Central memory CD8-positive, alpha-beta T cell (primary cell): ENCODE measurements around the gene KRT82.

Source experiments
- ATAC-seq: fragments of 150-1000 bp; cut with Tn5 transposase; replicated peaks from 2 replicates; pipeline ENCODE4 v1.10.0; 2022; ENCODE audit warnings: mild to moderate bottlenecking, moderate FRiP score, moderate number of reproducible peaks; ENCODE audit not compliant: poor library complexity, severe bottlenecking; ENCODE audit errors: extremely low read depth
- DNase-seq, 2 donors: peaks; one replicate each; pipeline ENCODE4 v3.0.0; 2021; ENCODE audit warnings: low spot score in 2 of 2
- H3K27ac Mint-ChIP-seq: one replicate; pipeline ENCODE4 v1.8.0; 2022; ENCODE audit warnings: low read depth, mild to moderate bottlenecking, moderate library complexity, mixed read lengths
- H3K27me3 Mint-ChIP-seq: one replicate; pipeline ENCODE4 v1.8.0; 2022; ENCODE audit warnings: mixed read lengths
- H3K36me3 Mint-ChIP-seq: one replicate; pipeline ENCODE4 v1.8.0; 2022; ENCODE audit warnings: mild to moderate bottlenecking, moderate library complexity, mixed read lengths; ENCODE audit not compliant: insufficient read depth
- H3K4me1 Mint-ChIP-seq: one replicate; pipeline ENCODE4 v1.8.0; 2022; ENCODE audit warnings: mixed read lengths
- H3K4me3 Mint-ChIP-seq: one replicate; pipeline ENCODE4 v1.8.0; 2022; ENCODE audit warnings: mild to moderate bottlenecking, moderate library complexity, mixed read lengths
- H3K9me3 Mint-ChIP-seq: one replicate; pipeline ENCODE4 v1.8.0; 2022; ENCODE audit warnings: mixed read lengths

The KRT82 gene

GRCh38 chr12:52432559-52433207, 26.5 kb upstream of the KRT82 start:
- Mint-ChIP-seq H3K27ac (no peak overlapping the region), H3K4me3 (no peak overlapping the region), H3K36me3 (peaks cover 2% of the 10 kb centered on the region), H3K9me3 (no peaks in the 10 kb centered on the region), H3K4me1 (no peaks in the 10 kb centered on the region), H3K27me3 (peaks cover 94% of the 10 kb centered on the region)
- DNase-seq: no peak
- no peak for ATAC-seq

- DNase-seq (no peak), ATAC-seq (no peak)
- Mint-ChIP-seq H3K27ac (no peak overlapping the region), H3K36me3 (peaks cover 4% of the 10 kb centered on the region), H3K4me1 (no peaks in the 10 kb centered on the region), H3K4me3 (no peak overlapping the region), H3K27me3 (peaks cover 75% of the 10 kb centered on the region), H3K9me3 (no peaks in the 10 kb centered on the region)
These were observed 22.0 kb upstream of the KRT82 start for GRCh38 chr12:52428121-52428520.

- ATAC-seq: no peak
- H3K27me3 Mint-ChIP-seq: peaks cover 75% of the 10 kb centered on the region
These were observed 20.9 kb upstream of the KRT82 start for GRCh38 chr12:52427083-52427482.

GRCh38 chr12:52426034-52426433, 19.9 kb upstream of the KRT82 start:
- H3K27me3 Mint-ChIP-seq: peaks cover 74% of the 10 kb centered on the region
- no peak for DNase-seq
- H3K27ac Mint-ChIP-seq: no peak overlapping the region
- H3K4me1 Mint-ChIP-seq: no peaks in the 10 kb centered on the region
- H3K4me3 Mint-ChIP-seq: no peak overlapping the region
- H3K36me3 Mint-ChIP-seq: peaks cover 4% of the 10 kb centered on the region
- no peaks in the 10 kb centered on the region for H3K9me3 Mint-ChIP-seq
- no peak for ATAC-seq

More at GRCh38 chr12:52427083-52427482, 20.9 kb upstream of the KRT82 start:
- Mint-ChIP-seq H3K27ac (no peak overlapping the region), H3K9me3 (no peaks in the 10 kb centered on the region), H3K4me1 (no peaks in the 10 kb centered on the region), H3K36me3 (peaks cover 4% of the 10 kb centered on the region), H3K4me3 (no peak overlapping the region)
- DNase-seq: no peak

- H3K9me3 Mint-ChIP-seq: no peaks in the 10 kb centered on the region
- DNase-seq (no peak), ATAC-seq (no peak)
- no peak overlapping the region for H3K4me3 Mint-ChIP-seq
- no peaks in the 10 kb centered on the region for H3K4me1 Mint-ChIP-seq
- H3K27me3 Mint-ChIP-seq: peaks cover 69% of the 10 kb centered on the region
- no peak overlapping the region for H3K27ac Mint-ChIP-seq
- H3K36me3 Mint-ChIP-seq: peaks cover 3% of the 10 kb centered on the region
These were observed 19.3 kb upstream of the KRT82 start for GRCh38 chr12:52425466-52425865.

- ATAC-seq (no peak), DNase-seq (no peak)
- no peaks in the 10 kb centered on the region for H3K9me3 Mint-ChIP-seq
- no peak overlapping the region for H3K4me3 Mint-ChIP-seq
- H3K27ac Mint-ChIP-seq: no peak overlapping the region
- H3K36me3 Mint-ChIP-seq: peaks cover 2% of the 10 kb centered on the region
- H3K27me3 Mint-ChIP-seq: peaks cover 53% of the 10 kb centered on the region
- peaks cover 7% of the 10 kb centered on the region for H3K4me1 Mint-ChIP-seq
These were observed 17.7 kb upstream of the KRT82 start for GRCh38 chr12:52423661-52424500.

- Mint-ChIP-seq H3K4me1 (peaks cover 7% of the 10 kb centered on the region), H3K36me3 (peaks cover 2% of the 10 kb centered on the region), H3K27ac (no peak overlapping the region), H3K27me3 (peaks cover 45% of the 10 kb centered on the region), H3K4me3 (no peak overlapping the region), H3K9me3 (no peaks in the 10 kb centered on the region)
- DNase-seq (no peak), ATAC-seq (no peak)
These were observed 16.9 kb upstream of the KRT82 start for GRCh38 chr12:52423035-52423434.

GRCh38 chr12:52419656-52420055, 13.5 kb upstream of the KRT82 start:
- H3K36me3 Mint-ChIP-seq: no peaks in the 10 kb centered on the region
- ATAC-seq: no peak
- no peaks in the 10 kb centered on the region for H3K9me3 Mint-ChIP-seq

GRCh38 chr12:52418576-52419110, 12.5 kb upstream of the KRT82 start:
- H3K9me3 Mint-ChIP-seq: no peaks in the 10 kb centered on the region
- H3K27ac Mint-ChIP-seq: no peak overlapping the region

More at GRCh38 chr12:52419656-52420055, 13.5 kb upstream of the KRT82 start:
- H3K27ac Mint-ChIP-seq: no peak overlapping the region
- peaks cover 7% of the 10 kb centered on the region for H3K4me1 Mint-ChIP-seq
- no peak for DNase-seq
- peaks cover 51% of the 10 kb centered on the region for H3K27me3 Mint-ChIP-seq
- no peak overlapping the region for H3K4me3 Mint-ChIP-seq

GRCh38 chr12:52417740-52418139, 11.6 kb upstream of the KRT82 start:
- H3K9me3 Mint-ChIP-seq: no peaks in the 10 kb centered on the region
- ATAC-seq: no peak

More at GRCh38 chr12:52418576-52419110, 12.5 kb upstream of the KRT82 start:
- Mint-ChIP-seq H3K4me3 (no peak overlapping the region), H3K4me1 (peaks cover 7% of the 10 kb centered on the region), H3K36me3 (no peaks in the 10 kb centered on the region), H3K27me3 (peaks cover 42% of the 10 kb centered on the region)
- no peak for ATAC-seq
- no peak for DNase-seq

GRCh38 chr12:52416795-52417194, 10.7 kb upstream of the KRT82 start:
- ATAC-seq: no peak
- no peak overlapping the region for H3K27ac Mint-ChIP-seq
- no peaks in the 10 kb centered on the region for H3K36me3 Mint-ChIP-seq
- no peak for DNase-seq
- H3K4me3 Mint-ChIP-seq: no peak overlapping the region
- H3K4me1 Mint-ChIP-seq: peaks cover 7% of the 10 kb centered on the region
- H3K27me3 Mint-ChIP-seq: peaks cover 40% of the 10 kb centered on the region
- H3K9me3 Mint-ChIP-seq: no peaks in the 10 kb centered on the region

More at GRCh38 chr12:52417740-52418139, 11.6 kb upstream of the KRT82 start:
- Mint-ChIP-seq H3K36me3 (no peaks in the 10 kb centered on the region), H3K4me3 (no peak overlapping the region), H3K27ac (no peak overlapping the region), H3K4me1 (peaks cover 7% of the 10 kb centered on the region), H3K27me3 (peaks cover 42% of the 10 kb centered on the region)
- no peak for DNase-seq

GRCh38 chr12:52415870-52416750, 10.0 kb upstream of the KRT82 start:
- Mint-ChIP-seq H3K36me3 (no peaks in the 10 kb centered on the region), H3K4me1 (peaks cover 10% of the 10 kb centered on the region), H3K4me3 (no peak overlapping the region), H3K9me3 (no peaks in the 10 kb centered on the region), H3K27ac (no peak overlapping the region), H3K27me3 (peaks cover 33% of the 10 kb centered on the region)
- DNase-seq: no peak
- no peak for ATAC-seq
